ENCODE results near the gene AMBP.

Gene AMBP

DNA sequence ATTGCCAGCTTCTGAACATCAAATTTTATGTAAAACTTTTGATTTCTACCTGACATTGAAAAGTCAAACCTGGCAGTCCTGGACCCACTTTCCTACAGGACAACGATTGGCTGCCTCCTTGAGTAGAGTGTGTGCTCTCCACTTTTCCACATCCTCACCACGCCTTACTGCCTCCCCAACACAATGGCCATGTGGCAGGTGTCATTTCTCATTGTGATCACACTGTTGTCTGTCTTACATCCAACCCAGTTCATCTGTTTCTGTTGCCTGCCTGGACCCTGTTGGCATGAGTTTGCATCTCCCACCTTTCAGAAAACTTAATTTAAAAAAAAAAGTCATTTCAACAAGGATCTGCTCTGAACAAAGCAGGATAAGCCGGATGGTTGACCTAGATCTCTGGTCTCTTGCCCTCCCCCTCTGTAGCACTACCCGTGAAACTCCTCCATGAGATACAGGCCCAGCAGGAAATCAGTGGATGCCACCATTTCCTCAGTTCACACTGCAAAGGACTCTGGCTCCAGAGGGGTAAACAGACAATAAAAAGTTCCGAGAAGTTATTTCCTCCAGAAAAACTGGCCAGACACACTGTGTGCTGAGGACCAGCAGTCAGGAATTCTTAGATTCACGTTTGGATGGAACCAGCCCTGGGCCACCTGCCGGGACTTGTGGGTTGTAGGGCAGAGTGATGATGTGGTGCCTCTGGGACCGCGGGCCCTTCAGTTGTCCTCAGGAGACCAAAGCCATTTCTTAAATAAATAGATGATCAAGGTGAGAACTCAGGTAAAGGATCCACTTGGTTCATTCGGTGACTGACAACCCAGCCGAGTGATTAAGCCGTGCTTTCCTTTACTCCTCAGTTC, 48.6 kb downstream of the AMBP start:
- no peak overlapping the region for H3K4me2 ChIP-seq (ENCODE audit: low read depth, low read length)
- no peaks in the 10 kb centered on the region for H3K79me2 ChIP-seq (ENCODE audit: low read length)
- no peak for DNase-seq
- H3K9me2 ChIP-seq (replicated peaks; ENCODE audit: insufficient read depth, low read length) = no peaks in the 10 kb centered on the region
- H3K27ac ChIP-seq (ENCODE audit: low read length) = no peak overlapping the region
- H3K9ac ChIP-seq (ENCODE audit: low read length) = no peak overlapping the region
- no peak for TF ChIP-seq EZH2phosphoT487 (IDR thresholded peaks at IDR 0.05; ENCODE audit: low read length)
- TF ChIP-seq, protein P1, sequence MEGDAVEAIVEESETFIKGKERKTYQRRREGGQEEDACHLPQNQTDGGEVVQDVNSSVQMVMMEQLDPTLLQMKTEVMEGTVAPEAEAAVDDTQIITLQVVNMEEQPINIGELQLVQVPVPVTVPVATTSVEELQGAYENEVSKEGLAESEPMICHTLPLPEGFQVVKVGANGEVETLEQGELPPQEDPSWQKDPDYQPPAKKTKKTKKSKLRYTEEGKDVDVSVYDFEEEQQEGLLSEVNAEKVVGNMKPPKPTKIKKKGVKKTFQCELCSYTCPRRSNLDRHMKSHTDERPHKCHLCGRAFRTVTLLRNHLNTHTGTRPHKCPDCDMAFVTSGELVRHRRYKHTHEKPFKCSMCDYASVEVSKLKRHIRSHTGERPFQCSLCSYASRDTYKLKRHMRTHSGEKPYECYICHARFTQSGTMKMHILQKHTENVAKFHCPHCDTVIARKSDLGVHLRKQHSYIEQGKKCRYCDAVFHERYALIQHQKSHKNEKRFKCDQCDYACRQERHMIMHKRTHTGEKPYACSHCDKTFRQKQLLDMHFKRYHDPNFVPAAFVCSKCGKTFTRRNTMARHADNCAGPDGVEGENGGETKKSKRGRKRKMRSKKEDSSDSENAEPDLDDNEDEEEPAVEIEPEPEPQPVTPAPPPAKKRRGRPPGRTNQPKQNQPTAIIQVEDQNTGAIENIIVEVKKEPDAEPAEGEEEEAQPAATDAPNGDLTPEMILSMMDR (IDR thresholded peaks at IDR 0.05; ENCODE audit: low read length) = no peak
- TF ChIP-seq EZH2 (optimal IDR thresholded peaks at IDR 0.05; ENCODE audit: low read depth, low read length) = no peak
- no peaks in the 10 kb centered on the region for H4K20me1 ChIP-seq (ENCODE audit: insufficient read depth, low read length)
- no peaks in the 10 kb centered on the region for H3K9me3 ChIP-seq (replicated peaks; ENCODE audit: insufficient read depth, low read length)
- no peaks in the 10 kb centered on the region for H3K27me3 ChIP-seq (replicated peaks; ENCODE audit: insufficient read depth, low read length)
- H3F3A ChIP-seq (ENCODE audit: insufficient read depth, low read length) = no peaks in the 10 kb centered on the region
- H3K4me1 ChIP-seq (ENCODE audit: low read length) = no peaks in the 10 kb centered on the region
- no peaks in the 10 kb centered on the region for H3K36me3 ChIP-seq (replicated peaks; ENCODE audit: insufficient read depth, low read length)
- H2AFZ ChIP-seq (ENCODE audit: low read length) = no peak overlapping the region
- H3K4me3 ChIP-seq (ENCODE audit: low read length) = no peak overlapping the region

DNA sequence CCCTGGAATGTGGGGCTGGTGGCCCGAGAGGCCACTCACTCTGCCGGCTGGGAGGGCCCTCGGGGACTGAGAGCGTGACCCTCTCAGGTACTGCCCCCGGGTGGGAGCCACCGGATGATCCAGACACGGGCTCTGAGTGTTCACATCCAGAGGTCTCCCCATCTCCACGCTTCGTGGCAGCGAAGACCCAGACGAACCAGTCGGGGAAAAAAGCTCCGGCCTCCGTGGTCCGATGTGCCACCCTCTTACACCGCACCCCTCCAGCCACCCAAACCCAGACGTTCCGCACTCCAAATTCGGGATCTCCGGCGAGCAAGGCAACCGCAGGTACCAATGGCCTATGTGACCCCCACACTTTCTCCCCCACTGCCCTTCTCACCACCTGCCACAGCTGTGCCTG, 49.5 kb downstream of the AMBP start:
- H3K9ac ChIP-seq (ENCODE audit: low read length) = no peak overlapping the region
- DNase-seq = no peak
- H3K9me3 ChIP-seq (replicated peaks; ENCODE audit: insufficient read depth, low read length) = no peaks in the 10 kb centered on the region
- H3K27ac ChIP-seq (ENCODE audit: low read length) = no peak overlapping the region
- no peak overlapping the region for H3K4me3 ChIP-seq (ENCODE audit: low read length)
- H3K27me3 ChIP-seq (replicated peaks; ENCODE audit: insufficient read depth, low read length) = no peaks in the 10 kb centered on the region
- H3K36me3 ChIP-seq (replicated peaks; ENCODE audit: insufficient read depth, low read length) = no peaks in the 10 kb centered on the region
- H3K4me1 ChIP-seq (ENCODE audit: low read length) = no peaks in the 10 kb centered on the region
- H3K9me2 ChIP-seq (replicated peaks; ENCODE audit: insufficient read depth, low read length) = no peaks in the 10 kb centered on the region
- no peaks in the 10 kb centered on the region for H3F3A ChIP-seq (ENCODE audit: insufficient read depth, low read length)
- H3K4me2 ChIP-seq (ENCODE audit: low read depth, low read length) = no peak overlapping the region
- H3K79me2 ChIP-seq (ENCODE audit: low read length) = no peaks in the 10 kb centered on the region
- H2AFZ ChIP-seq (ENCODE audit: low read length) = no peak overlapping the region
- TF ChIP-seq EZH2phosphoT487 (IDR thresholded peaks at IDR 0.05; ENCODE audit: low read length) = no peak
- TF ChIP-seq, protein P1 (IDR thresholded peaks at IDR 0.05; ENCODE audit: low read length) = no peak
- TF ChIP-seq EZH2 (optimal IDR thresholded peaks at IDR 0.05; ENCODE audit: low read depth, low read length) = no peak
- H4K20me1 ChIP-seq (ENCODE audit: insufficient read depth, low read length) = no peaks in the 10 kb centered on the region

DNA sequence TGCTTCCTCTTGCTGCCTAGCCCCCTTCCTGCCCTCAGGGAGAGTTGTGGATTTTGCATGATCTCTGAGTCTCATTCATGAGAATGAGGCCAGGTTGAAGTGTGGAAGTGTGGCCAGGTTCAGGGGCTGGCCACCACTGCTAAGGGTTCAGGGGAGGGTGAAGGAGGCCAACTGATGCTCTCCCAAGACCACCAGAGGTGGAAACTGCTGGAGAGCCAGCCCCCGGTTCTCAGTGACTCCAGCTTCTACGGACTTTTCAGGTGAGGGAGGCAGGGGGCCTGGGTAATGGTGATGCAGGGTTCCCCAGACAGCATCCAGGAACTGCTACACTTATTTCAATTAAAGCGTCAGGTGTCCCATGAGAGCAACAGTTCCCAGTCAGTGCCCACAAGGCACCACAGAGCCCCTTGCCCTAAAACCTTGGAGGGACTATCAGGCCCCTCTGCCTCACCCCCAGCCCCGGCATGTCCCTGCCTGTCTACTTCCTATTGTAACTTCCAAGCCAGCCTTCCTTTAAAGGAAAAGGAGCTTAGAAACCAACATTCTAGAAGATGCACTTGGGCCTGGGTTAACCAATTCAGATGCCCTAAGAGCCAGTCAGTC, 50.1 kb downstream of the AMBP start:
- no peak overlapping the region for H2AFZ ChIP-seq (ENCODE audit: low read length)
- H3K9me3 ChIP-seq (replicated peaks; ENCODE audit: insufficient read depth, low read length) = no peaks in the 10 kb centered on the region
- DNase-seq = no peak
- H3K9ac ChIP-seq (ENCODE audit: low read length) = no peak overlapping the region
- no peak overlapping the region for H3K27ac ChIP-seq (ENCODE audit: low read length)
- H3K4me1 ChIP-seq (ENCODE audit: low read length) = no peaks in the 10 kb centered on the region
- H3K27me3 ChIP-seq (replicated peaks; ENCODE audit: insufficient read depth, low read length) = no peaks in the 10 kb centered on the region
- H4K20me1 ChIP-seq (ENCODE audit: insufficient read depth, low read length) = no peaks in the 10 kb centered on the region
- H3K79me2 ChIP-seq (ENCODE audit: low read length) = no peaks in the 10 kb centered on the region
- H3K36me3 ChIP-seq (replicated peaks; ENCODE audit: insufficient read depth, low read length) = no peaks in the 10 kb centered on the region
- no peak overlapping the region for H3K4me2 ChIP-seq (ENCODE audit: low read depth, low read length)
- TF ChIP-seq, protein P1 (IDR thresholded peaks at IDR 0.05; ENCODE audit: low read length) = no peak
- TF ChIP-seq EZH2 (optimal IDR thresholded peaks at IDR 0.05; ENCODE audit: low read depth, low read length) = no peak
- no peak for TF ChIP-seq EZH2phosphoT487 (IDR thresholded peaks at IDR 0.05; ENCODE audit: low read length)
- no peak overlapping the region for H3K4me3 ChIP-seq (ENCODE audit: low read length)
- no peaks in the 10 kb centered on the region for H3K9me2 ChIP-seq (replicated peaks; ENCODE audit: insufficient read depth, low read length)
- H3F3A ChIP-seq (ENCODE audit: insufficient read depth, low read length) = no peaks in the 10 kb centered on the region

Data from MM.1S (cell line).